ENCODE data around the gene RECQL5.

- TF ChIP-seq CTCF (IDR thresholded peaks at IDR 0.05; ENCODE audit: poor library complexity, severe bottlenecking) (no peak), EZH2 (IDR thresholded peaks at IDR 0.05; ENCODE audit: borderline replicate concordance, insufficient read depth, low read length, poor library complexity, severe bottlenecking) (no peak), RAD21 (conservative IDR thresholded peaks at IDR 0.05) (no peak), POLR2AphosphoS5 (IDR thresholded peaks at IDR 0.05) (no peak), REST (IDR thresholded peaks at IDR 0.05; ENCODE audit: borderline replicate concordance) (no peak), TAF1 (IDR thresholded peaks at IDR 0.05; ENCODE audit: low read depth) (no peak), MXI1 (conservative IDR thresholded peaks at IDR 0.05; ENCODE audit: poor library complexity, severe bottlenecking) (no peak), EP300 (conservative IDR thresholded peaks at IDR 0.05; ENCODE audit: poor library complexity, severe bottlenecking) (no peak), SMC3 (conservative IDR thresholded peaks at IDR 0.05; ENCODE audit: poor library complexity) (no peak)
Measured at GRCh38 chr17:75647921-75648320, 19.0 kb downstream of the RECQL5 start.

All from neural cell (in vitro differentiated cells).